ENCODE measurements around the gene SYNE2.

The SYNE2 gene

GRCh38 chr14:64198486-64198885 is 345.7 kb downstream of the SYNE2 start:
- H3K4me3 ChIP-seq (ENCODE audit: low read depth, low read length), result no peak overlapping the region
- ChIA-PET CTCF (no interaction called here), POLR2A (no interaction called here)
- DNase-seq (ENCODE audit: low read depth, low spot score), result no peak
- TF ChIP-seq CTCF (IDR thresholded peaks at IDR 0.05; ENCODE audit: insufficient read depth, low read length, missing control alignments), result no peak

GRCh38 chr14:64200170-64200569 is 347.4 kb downstream of the SYNE2 start:
- DNase-seq (ENCODE audit: low read depth, low spot score), result no peak
- no peak for TF ChIP-seq CTCF (IDR thresholded peaks at IDR 0.05; ENCODE audit: insufficient read depth, low read length, missing control alignments)
- ChIA-PET POLR2A (no interaction called here), CTCF (interaction anchor here (1.0 to 1.3 kb wide), 3 partner anchors 8 to 96 kb away, joined by 3 read pairs; no protein-coding TSS in a partner anchor)
- no peak overlapping the region for H3K4me3 ChIP-seq (ENCODE audit: low read depth, low read length)

- POLR2A ChIA-PET, result no interaction called here
- no peak for DNase-seq (ENCODE audit: low read depth, low spot score)
- H3K4me3 ChIP-seq (ENCODE audit: low read depth, low read length), result no peak overlapping the region
- CTCF ChIA-PET, result interaction anchor here (1.3 kb wide), 1 partner anchor 36 kb away, joined by 3 read pairs; no protein-coding TSS in a partner anchor
- TF ChIP-seq CTCF (IDR thresholded peaks at IDR 0.05; ENCODE audit: insufficient read depth, low read length, missing control alignments), result no peak
Measured at GRCh38 chr14:64201296-64201695, 348.5 kb downstream of the SYNE2 start.

- no peak overlapping the region for H3K4me3 ChIP-seq (ENCODE audit: low read depth, low read length)
- TF ChIP-seq CTCF (IDR thresholded peaks at IDR 0.05; ENCODE audit: insufficient read depth, low read length, missing control alignments), result no peak
- ChIA-PET POLR2A (no interaction called here), CTCF (no interaction called here)
- DNase-seq (ENCODE audit: low read depth, low spot score), result no peak
Measured at GRCh38 chr14:64201921-64202545, 349.2 kb downstream of the SYNE2 start.

GRCh38 chr14:64202716-64203115 is 349.9 kb downstream of the SYNE2 start:
- DNase-seq (ENCODE audit: low read depth, low spot score), result no peak
- POLR2A ChIA-PET, result no interaction called here
- CTCF ChIA-PET, result no interaction called here
- TF ChIP-seq CTCF (IDR thresholded peaks at IDR 0.05; ENCODE audit: insufficient read depth, low read length, missing control alignments), result no peak
- no peak overlapping the region for H3K4me3 ChIP-seq (ENCODE audit: low read depth, low read length)

- no peak for DNase-seq (ENCODE audit: low read depth, low spot score)
- ChIA-PET POLR2A (no interaction called here), CTCF (no interaction called here)
- H3K4me3 ChIP-seq (ENCODE audit: low read depth, low read length), result no peak overlapping the region
- TF ChIP-seq CTCF (IDR thresholded peaks at IDR 0.05; ENCODE audit: insufficient read depth, low read length, missing control alignments), result no peak
Measured at GRCh38 chr14:64203366-64204006, 350.7 kb downstream of the SYNE2 start.
